Muscle of arm (tissue), 12 donors: ENCODE measurements around the gene ROBO1. TPM values are rescaled to one million over a fixed set of nuclear protein-coding genes. Genes with fewer than 3 reads are reported as not detected.

Experiments
- DNase-seq: peaks from one replicate; pipeline ENCODE4 v3.0.0-alpha.2; 2013
- polyA plus RNA-seq, 12 donors: library from polyadenylated mRNA; unstranded; fragments of 120-200 nt; gene quantifications; one replicate each; pipeline ENCODE4 v1.2.1, GENCODE V29; 2013; ENCODE audit not compliant: insufficient read length in 12 of 12

Gene ROBO1
- polyA plus RNA-seq, 12 donors: 35.6 to 199 (median 50.1) TPM; not detected in 1

DNA sequence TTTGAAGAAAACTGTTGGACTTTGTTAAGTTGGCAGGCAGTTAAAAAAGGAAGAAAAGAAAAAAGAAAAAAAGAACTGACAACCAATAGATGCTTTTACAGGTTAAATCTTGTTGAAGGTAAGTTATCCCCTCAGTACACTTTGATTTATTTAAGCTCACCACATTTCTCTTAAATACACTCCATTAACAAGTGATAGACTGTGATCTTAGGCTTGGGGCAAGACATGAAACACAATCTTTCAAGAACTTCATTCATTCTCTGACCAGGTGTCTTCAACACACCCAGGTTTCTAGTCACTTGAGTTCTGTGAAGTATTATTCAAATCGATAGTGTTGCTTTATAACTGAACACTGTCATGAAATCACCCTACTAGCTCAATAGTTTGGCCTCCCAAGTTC, 751.9 kb downstream of the ROBO1 start:
- DNase-seq: no peak

GRCh38 chr3:79012946-79013362, 754.8 kb downstream of the ROBO1 start:
- DNase-seq: no peak

- DNase-seq: peak; percentile 43
Measured at GRCh38 chr3:79012530-79012913, 755.3 kb downstream of the ROBO1 start.

DNA sequence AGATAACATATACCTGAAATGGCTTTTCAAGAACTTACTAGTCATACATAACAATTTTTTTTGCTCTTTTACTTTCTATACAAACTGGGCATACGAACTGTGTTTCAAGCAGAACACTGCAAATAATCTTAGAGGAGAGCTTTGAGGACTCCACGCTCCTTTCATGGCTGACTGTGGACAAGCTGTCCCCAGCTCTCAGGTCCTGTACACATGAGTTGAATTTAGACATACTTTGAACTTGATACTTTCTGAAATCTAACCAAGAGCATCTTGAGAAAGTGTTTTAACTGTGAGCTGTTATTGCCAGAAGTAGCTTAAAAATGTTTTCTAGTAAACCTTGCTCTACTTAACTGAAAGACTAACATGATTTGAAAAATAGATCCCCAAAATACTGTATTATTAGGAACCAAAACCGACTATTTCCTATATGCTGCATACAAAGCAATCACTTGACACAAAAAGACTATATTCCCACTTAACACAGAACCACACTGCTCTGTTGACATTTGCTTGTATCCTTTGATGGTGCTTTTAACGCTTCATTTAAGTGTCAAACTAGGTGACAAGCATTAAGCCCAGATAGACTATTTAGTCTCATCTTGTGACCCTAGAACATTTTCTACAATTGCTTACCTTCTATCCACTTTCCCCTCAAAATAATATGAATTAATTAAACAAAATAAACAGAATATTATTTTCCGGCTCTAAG, 755.8 kb downstream of the ROBO1 start:
- no peak for DNase-seq

GRCh38 chr3:79009861-79010260, 757.9 kb downstream of the ROBO1 start:
- no peak for DNase-seq

GRCh38 chr3:79006077-79006476, 761.7 kb downstream of the ROBO1 start:
- DNase-seq: no peak

GRCh38 chr3:79005084-79005483, 762.7 kb downstream of the ROBO1 start:
- DNase-seq: no peak

DNA sequence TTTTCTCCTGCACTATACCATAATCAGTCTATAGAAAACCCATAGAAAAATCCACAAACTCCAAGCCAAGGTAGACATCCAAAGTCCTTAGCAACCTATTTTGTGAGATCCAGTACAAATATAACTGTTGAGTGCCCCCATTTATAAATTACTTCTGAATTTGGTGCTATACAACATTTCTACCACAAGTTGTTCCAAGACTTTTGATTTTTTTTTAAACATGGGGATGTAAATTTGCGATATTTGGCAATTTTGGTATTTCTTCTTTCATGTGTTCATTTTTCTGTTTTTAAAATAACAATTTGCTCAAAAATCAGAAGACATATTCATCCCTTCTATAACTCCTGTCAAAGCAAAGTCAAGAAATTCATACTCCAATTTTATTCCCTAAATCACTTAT, 763.8 kb downstream of the ROBO1 start:
- no peak for DNase-seq

DNA sequence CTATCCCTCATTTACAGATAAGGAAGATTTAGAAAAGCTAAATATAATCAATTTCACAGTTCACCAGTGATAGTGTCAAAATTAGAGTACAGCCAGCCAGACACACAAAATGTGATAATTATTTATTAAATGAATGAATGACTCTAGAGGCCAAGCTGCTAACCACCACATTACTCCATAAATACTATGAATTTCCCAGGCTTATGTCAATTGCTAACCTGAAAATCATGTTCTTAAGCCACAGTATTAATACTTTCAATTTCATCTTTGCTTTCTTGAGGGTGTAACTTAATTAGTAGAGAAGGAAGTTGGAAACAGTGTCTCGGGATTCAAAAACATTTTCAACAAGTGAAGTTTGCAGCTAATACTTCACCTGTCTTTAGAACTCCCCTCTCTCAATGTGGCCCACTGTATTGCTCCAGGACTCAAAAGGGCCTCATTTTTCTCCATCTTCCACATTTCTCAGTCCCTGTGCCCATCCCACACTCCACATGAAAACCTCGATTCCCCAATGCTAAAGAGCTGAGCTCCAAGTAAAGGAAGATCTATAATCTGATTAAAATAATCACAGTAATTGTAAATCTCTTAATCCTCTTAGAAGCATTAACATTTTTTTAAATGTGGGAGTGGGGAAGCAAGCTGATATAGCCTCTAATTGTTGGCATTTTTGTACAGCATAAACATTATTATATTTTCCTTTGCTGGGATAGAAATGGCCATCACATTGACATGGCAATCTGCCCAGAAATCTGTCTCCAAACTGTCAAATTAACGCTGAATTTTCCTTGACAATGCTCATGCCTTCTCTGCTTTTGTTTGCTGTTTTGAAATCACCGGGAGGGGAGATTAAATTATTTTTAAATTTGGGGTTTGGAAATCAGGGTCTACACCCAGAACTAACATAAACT, 765.1 kb downstream of the ROBO1 start:
- DNase-seq: no peak

GRCh38 chr3:79001255-79001654, 766.5 kb downstream of the ROBO1 start:
- no peak for DNase-seq

- DNase-seq: no peak
Measured at GRCh38 chr3:78999139-78999538, 768.7 kb downstream of the ROBO1 start.

GRCh38 chr3:78995087-78995486, 772.7 kb downstream of the ROBO1 start:
- DNase-seq: no peak

- DNase-seq: no peak
Measured at GRCh38 chr3:78994174-78995027, 773.4 kb downstream of the ROBO1 start.

GRCh38 chr3:78993375-78993774, 774.4 kb downstream of the ROBO1 start:
- DNase-seq: no peak

DNA sequence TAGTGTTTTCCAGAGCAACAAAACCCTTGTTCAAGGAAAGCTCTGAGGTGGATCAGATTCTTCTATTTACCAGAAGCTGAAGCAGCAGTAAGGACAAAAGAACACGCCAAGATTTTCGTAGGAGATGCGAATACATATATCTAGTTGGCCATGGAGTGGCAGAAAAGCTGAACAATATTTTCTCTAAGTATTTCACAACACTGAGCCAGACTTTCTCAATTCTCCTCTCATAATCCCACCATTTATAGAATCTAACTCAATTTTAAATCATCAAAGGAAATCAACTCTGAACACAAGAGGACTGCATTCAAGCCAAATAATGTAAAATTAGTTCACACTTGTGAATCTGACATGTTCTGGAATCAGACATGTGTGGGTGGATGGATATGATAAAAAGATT, 775.0 kb downstream of the ROBO1 start:
- DNase-seq: no peak

DNA sequence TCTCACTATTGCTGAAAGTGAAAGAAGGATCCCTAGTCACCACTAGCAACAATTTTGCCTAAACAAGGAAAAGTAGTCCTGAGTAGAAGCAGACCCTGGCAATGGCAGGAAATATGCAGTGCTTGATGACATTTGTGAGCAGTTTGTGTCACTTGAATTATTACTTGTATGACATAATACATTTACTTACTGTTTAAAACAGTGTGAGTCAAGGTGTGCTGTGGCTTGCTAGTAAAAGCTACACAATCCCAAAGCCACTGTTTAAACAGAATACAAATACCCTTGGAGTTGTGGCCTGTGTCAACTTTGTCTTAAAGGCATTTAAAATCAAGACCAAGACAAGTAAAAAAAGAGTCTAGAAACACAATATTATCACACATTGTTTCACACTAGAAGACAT, 775.4 kb downstream of the ROBO1 start:
- DNase-seq: no peak

DNA sequence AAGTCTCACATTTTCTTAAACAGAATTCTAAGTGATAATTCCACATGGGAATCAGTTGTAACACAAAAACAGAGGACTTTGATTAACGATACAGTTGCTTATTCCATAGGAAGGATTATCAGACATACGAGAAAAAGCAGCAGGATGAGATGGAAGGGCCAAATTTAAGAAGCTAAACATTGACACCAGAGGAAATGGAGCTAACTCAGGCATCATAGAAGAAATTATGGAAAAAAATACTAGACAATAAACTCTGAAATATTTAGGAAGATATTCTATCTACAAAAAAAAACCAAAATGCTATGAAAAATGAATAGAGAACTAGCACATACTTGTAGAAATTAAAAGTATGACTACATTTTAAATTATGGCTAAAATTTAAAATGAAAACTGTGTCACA, 776.1 kb downstream of the ROBO1 start:
- no peak for DNase-seq

- no peak for DNase-seq
Measured at GRCh38 chr3:78990156-78990555, 777.6 kb downstream of the ROBO1 start.

DNA sequence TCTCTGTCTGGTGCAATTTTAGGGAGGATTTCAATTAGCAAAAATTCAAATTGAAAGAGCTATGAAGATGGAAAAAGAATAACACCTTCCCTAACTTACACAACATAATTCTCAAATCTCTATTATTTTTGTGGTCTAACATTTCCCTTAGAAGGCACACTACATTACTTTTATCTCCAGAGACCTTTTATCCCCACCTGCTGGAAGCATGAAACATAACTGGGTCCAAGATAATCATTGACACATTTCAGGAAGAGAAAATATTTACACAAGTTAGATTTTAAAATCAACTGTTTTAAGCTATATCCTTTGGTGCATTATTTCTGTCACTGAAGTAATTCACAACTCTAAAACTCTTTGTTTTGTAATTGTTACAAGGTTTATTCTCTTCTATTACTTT, 779.5 kb downstream of the ROBO1 start:
- no peak for DNase-seq

GRCh38 chr3:78986416-78987101, 781.2 kb downstream of the ROBO1 start:
- DNase-seq: no peak

- DNase-seq: no peak
Measured at GRCh38 chr3:78985981-78986380, 781.8 kb downstream of the ROBO1 start.

DNA sequence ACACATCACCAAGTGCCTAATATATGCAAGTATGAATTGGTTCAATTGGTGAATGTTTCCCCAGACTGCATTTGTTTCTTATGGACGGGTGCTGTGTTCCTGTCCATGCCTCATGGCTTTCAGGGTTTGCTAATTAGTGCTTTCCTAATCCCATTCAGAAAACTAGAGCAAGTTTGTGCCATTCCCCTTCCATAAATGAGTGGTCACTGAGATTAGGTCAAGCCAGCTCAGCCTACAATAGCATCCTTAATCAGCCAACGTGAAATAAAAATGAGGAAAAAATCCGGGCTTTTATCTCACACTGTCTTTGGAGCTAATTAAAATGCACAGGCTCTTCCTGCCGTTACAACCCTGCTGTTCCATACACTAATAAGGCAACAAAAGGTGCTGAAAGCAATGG, 788.8 kb downstream of the ROBO1 start:
- no peak for DNase-seq
